RWPE1 (cell line): ENCODE measurements around the gene SNCB.

ENCODE experiments used
- CTCF ChIA-PET: fragments of 350-600 bp; sonication (Branson Sonifier 250); formaldehyde crosslinking; extraction: SDS; loops from one replicate; lab custom pipeline; 2021; lab: Yijun Ruan, JAX
- POLR2A ChIA-PET: fragments of 400-600 bp; formaldehyde crosslinking; extraction: SDS; loops from one replicate; lab custom pipeline; 2020; ENCODE audit warnings: antibody characterized with exemption; ENCODE audit not compliant: low non-redundant PET; lab: Yijun Ruan, JAX
- DNase-seq: peaks from one replicate; pipeline ENCODE4 v3.0.0; 2012; ENCODE audit warnings: low spot score
- H3K27ac ChIP-seq: fragments of 450-650 bp; 2 replicates; pipeline ENCODE4 v1.5.1; 2017
- TF ChIP-seq, protein P1 (sequence below): fragments of 450-650 bp; conservative IDR thresholded peaks from 2 replicates; pipeline ENCODE4 v1.5.1; 2017; ENCODE audit warnings: low read depth, mild to moderate bottlenecking

Gene SNCB

DNA sequence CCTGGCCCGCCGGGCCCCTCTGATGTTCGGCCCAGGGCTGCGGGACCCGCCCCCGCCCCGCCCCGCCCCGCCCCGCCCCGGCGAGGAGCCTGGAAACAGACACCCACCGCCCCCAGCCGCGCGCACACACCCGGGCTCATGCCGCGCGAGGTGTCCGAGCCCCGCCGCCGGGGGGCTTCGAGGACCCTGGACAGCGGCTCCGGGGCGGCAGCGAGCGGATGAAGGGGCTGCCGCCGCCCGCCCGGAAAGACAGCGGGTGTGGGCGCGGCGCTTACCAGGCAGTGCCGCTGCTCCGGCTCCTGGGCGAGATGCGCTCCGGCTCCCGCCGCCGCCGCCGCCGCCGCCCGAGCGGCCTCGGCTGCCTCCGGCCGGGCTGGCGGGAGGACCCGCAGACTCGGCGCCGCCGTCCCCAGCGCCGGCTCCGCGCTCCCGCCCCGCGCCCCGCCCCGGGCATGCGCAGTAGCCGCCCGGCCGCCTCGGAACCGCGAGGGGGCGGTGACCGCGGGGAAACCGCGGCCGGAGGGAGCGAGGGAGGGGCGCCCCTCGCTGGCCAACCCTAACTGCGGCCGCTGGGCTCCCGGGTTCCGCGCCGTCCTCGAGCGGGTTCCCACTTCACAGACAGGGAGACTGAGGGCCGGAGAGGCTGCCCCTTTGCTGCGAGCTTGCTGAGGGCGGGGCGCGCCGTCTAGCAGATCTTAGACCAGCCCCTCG lies 20.5 kb downstream of the SNCB start, which contains the start of gene GPRIN1:
Gene GPRIN1, minus strand, starts transcription at position 433 of the 711 bp plus-strand sequence. CDS start 10,322 bp downstream, outside the sequence.
- POLR2A ChIA-PET: no interaction called here
- CTCF ChIA-PET: interaction anchor here (0.7 kb wide), 1 partner anchor 46 kb away, joined by 3 read pairs; no protein-coding TSS in a partner anchor
- TF ChIP-seq, protein P1, sequence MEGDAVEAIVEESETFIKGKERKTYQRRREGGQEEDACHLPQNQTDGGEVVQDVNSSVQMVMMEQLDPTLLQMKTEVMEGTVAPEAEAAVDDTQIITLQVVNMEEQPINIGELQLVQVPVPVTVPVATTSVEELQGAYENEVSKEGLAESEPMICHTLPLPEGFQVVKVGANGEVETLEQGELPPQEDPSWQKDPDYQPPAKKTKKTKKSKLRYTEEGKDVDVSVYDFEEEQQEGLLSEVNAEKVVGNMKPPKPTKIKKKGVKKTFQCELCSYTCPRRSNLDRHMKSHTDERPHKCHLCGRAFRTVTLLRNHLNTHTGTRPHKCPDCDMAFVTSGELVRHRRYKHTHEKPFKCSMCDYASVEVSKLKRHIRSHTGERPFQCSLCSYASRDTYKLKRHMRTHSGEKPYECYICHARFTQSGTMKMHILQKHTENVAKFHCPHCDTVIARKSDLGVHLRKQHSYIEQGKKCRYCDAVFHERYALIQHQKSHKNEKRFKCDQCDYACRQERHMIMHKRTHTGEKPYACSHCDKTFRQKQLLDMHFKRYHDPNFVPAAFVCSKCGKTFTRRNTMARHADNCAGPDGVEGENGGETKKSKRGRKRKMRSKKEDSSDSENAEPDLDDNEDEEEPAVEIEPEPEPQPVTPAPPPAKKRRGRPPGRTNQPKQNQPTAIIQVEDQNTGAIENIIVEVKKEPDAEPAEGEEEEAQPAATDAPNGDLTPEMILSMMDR: peak; percentile 69
- peak; percentile 90 for DNase-seq
- H3K27ac ChIP-seq: peak within 1 kb of the TSS; percentile 66

DNA sequence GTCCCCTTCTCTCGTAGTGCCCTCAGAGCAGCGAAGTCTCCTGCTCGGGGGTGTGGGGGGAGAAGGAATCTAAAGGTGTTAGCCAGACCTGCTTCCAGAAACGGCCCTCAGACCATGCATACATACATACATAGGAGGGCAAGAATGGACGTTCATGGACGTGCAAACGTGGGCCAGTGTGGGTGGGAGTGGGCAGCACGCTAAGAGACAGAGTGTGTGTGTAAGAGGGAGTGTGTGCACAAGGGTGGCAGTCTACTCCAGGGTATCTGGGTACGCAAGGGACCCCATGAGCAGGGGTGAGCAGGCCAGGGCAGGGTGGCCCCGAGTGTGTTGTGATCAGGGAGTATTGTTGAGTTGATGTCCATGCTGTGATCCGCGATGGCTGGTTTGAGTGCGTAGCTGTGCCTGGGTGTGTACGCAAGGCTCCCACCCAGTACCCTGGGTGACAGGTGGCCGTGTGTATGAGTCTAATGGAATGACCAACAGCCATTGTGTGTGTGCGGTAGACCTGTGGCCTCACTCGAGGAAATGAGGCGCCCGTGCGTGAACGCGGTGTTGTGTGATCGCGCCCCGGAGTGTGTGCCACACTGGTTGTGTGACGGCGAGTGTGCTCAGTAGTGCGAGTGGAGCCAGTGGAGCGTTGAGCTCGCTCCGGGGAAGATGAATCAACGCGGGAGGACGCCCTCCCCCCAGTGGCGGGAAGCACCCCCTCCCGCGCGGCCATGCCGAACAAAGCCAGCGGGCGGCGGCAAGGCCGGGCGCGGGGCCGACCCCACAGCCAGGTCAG lies 21.2 kb downstream of the SNCB start:
- H3K27ac ChIP-seq: peak overlapping the region; percentile 66
- TF ChIP-seq, protein P1: no peak
- CTCF ChIA-PET: interaction anchor here (0.7 kb wide), 1 partner anchor 46 kb away, joined by 3 read pairs; no protein-coding TSS in a partner anchor
- POLR2A ChIA-PET: no interaction called here
- no peak for DNase-seq

DNA sequence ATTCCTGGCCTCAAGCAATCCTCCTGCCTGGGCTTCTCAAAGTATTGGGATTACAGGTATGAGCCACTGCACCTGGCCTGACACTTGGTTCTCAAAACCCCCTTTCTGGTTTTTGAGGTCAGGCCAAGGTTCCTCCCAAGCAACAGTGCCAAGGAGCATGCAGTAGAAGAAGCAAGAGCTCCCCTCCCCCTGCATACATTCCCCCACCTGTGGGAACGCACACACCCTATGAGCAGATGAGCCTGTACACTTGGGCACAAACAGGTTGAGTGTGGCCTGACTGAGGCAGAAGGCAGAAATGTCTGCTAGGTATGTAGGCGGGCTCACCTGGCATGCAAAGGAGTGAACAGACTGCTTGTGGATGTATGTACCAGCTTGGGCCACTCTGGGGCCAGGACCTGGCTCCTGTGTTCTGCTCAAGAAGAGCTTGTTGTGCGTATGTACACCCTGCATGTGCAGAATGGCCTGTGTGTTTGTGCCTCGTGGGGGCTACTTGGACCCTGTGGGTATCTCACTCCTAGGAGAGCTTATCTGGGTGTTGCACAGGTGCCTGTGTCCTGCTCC lies 22.1 kb downstream of the SNCB start:
- peak overlapping the region; percentile 13 for H3K27ac ChIP-seq
- ChIA-PET POLR2A (no interaction called here), CTCF (interaction anchor here (1.0 kb wide), 1 partner anchor 161 kb away, joined by 3 read pairs; no protein-coding TSS in a partner anchor)
- TF ChIP-seq, protein P1: no peak
- DNase-seq: no peak

DNA sequence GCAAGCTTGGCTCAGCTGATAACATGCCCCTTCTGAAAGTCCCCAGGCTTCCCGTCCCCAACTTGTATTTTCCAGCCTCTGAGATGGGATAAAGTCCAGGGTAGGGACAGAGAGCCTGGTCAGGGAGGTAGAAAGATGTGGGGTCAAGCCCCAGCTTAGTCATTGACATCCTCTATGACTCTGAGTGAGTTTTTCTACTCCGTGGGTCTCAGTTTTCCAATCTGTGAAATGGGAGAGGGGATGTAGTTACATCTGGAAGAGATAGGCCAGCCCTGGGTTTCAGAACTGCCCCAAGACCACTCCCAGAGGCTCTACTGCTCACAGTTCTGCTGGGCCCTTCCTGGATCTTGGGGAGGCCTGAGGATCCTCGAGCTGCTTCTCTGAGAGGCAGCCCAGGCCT lies 23.5 kb downstream of the SNCB start:
- ChIA-PET POLR2A (no interaction called here), CTCF (interaction anchor here (1.3 to 1.4 kb wide), 2 partner anchors 10 to 28 kb away, joined by 4 to 7 read pairs; no protein-coding TSS in a partner anchor)
- H3K27ac ChIP-seq: peak overlapping the region; percentile 53
- DNase-seq: no peak
- TF ChIP-seq, protein P1: no peak

DNA sequence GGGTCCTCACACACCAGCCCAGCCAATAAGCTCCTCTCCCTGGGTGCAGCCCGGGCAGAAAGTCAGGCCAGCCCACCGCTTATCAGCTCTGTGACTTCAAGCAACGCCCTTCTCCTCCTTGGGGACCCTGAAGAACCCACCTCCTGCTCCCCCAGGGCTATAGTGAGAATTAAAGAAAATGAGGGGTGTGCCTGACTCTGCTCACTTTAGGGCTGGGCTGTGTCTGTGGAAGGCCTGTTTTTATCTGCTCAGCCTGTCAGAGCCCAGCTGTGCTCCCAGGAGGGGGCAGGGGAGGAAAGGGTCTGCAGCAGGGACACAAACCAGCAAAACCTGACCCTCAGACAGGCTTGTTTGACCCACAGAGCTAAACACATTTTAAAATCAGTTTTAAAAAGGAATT lies 24.3 kb downstream of the SNCB start:
- TF ChIP-seq, protein P1: no peak
- POLR2A ChIA-PET: no interaction called here
- CTCF ChIA-PET: interaction anchor here (0.6 to 1.4 kb wide), 3 partner anchors 10 to 332 kb away, joined by 3 to 7 read pairs (median 4); no protein-coding TSS in a partner anchor
- DNase-seq: no peak
- H3K27ac ChIP-seq: peak overlapping the region; percentile 53

DNA sequence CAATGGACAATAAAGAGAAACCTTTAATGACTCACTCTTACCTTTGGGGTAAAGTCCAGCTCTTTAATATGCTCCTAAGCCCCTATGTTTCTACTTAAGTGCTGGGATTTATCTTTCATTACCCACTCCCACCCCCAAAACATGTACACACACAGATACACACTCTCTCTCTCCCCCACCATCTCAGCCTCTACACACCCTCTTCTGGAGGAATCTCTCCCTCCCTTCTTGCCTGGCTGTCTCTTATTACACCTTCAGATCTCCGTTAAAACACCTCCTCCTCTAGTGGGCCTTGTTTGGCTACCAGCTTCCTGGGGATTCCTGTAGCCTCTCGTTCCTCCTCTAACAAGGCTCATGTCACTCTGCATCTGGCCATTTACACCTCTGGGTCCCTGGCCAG lies 27.2 kb downstream of the SNCB start:
- DNase-seq: no peak
- CTCF ChIA-PET: interaction anchor here (0.6 kb wide), 1 partner anchor 268 kb away, joined by 3 read pairs; no protein-coding TSS in a partner anchor
- H3K27ac ChIP-seq: no peak overlapping the region
- TF ChIP-seq, protein P1: no peak
- POLR2A ChIA-PET: no interaction called here
